HG02943 (cell line): ENCODE measurements around the gene FCN3.
"Not testable (repeated sequence)": the region's sequence is repeated elsewhere in the genome, so short reads cannot be mapped to it uniquely, and the experiment has no call there.

Experiments
- ATAC-seq: cut with Tn5 transposase; IDR thresholded peaks from one replicate; pipeline ENCODE4 v1.9.1; 2021; ENCODE audit warnings: mild to moderate bottlenecking, low read depth, moderate library complexity; ENCODE audit not compliant: unreplicated experiment

FCN3 gene

DNA sequence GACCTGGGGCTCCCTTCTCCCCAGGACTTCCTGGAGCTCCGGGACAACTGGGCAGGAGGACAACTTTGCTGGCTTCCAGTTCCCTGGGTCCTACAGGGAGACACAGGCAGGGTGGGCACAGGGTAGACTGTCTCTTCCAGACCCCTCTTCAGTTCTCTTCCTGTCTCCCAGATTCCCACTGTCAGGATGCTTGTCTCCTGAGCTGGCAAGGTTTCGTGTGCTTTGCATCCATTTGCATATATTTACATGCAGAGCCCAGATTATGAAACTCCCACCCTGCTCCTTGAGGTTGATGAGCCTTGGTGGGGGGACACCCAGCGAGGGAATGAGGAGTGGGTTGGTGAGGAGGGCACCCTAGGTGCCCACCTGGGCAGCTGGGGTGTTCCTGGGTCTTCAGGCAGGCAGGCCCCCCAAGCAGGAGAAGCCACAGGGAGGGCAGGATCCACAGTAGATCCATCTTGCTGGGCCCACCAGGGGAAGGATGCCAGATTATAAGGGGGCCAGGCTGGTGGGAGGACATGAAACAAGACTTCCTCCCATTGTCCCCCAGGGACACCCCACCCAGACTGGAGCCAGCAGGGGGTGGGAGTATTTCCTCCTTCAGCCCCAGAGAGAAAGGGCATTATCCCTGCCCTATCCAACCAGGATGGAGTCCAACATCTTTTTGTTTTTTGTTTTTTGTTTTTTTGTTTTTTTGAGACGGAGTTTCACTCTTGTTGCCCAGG lies at the start of gene FCN3:
Gene FCN3 (minus strand): TSS at position 463 of the 725 bp plus-strand sequence. CDS start 6 bp downstream, at position 457.
- no peak for ATAC-seq

DNA sequence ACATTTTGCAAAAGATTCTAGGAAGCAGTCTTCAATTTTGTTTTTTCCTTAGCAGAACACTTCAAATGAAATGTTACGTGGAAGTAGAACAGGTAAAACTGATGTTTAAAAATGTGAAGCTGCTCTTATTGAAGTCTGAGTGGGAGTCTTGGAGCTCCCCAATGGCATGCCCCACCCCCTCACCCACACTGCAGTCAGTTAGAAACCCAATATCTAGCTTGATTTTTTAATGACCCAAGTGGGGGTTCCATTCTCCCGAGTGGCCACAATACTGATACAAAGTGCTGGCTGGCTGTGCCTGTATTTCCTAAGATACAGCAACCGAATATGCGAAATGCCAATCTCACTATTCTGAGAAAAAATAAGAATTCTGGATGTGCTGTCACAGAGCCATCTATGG lies 49.1 kb upstream of the FCN3 start:
- no peak for ATAC-seq

DNA sequence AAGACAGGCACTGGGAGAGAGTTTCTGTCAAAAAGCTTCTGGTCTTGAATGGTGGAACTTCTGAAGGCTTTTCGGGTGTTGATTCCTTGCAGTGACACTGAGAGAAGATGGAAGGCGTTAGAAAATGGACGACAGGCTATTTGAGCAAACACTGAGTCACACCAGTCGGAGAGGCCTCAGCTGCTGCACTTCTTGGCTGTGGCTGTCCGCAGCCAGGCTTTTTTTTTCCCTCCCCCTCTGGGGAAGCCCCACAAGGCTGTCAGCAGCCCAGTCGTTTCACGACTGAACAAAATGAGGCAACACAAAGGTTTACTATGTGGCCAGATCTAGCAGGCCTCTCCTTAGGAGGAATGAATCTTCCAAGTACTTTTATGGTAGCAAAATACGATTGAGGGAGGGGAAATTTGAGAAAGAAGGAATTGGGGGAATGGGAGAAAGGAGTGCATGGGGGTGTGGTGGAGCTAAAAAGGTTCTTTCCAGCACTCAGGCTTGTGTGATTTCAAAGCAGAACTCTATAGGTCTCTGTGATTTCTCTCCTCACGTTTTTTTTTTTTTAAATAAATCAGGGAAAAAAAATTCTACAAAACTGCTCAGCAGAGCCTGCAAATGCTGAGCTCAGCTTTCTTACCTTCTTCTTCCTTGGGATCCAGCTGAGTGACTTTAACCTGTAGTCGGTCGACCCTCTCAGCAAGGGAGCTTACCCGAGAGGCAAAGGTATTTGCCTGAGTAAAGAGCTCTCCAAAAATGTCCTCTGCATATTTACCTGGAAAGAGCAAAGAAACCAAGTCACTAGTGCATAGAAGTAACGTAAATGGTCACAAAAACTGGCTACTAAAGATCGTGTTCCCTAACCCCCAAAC lies 43.9 kb upstream of the FCN3 start:
- no peak for ATAC-seq

DNA sequence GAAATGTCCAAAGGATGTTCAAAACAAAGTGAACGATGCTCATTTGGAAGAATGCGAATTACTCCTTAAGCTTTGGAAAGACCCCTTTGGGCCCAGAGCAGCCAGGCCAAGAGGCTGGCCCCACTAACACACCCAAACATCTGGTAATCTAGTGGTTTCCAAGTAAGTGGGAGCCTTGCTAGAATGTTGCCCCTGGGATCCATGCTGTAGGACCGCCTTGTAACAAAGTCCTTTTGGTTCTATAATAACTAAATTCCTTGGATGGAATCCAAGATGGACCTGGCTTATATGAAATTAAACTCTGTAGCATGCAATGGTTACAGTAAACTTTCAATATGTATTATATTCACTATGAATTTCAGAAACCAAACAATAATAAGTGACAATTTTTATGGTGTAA lies 43.1 kb upstream of the FCN3 start:
- no peak for ATAC-seq

DNA sequence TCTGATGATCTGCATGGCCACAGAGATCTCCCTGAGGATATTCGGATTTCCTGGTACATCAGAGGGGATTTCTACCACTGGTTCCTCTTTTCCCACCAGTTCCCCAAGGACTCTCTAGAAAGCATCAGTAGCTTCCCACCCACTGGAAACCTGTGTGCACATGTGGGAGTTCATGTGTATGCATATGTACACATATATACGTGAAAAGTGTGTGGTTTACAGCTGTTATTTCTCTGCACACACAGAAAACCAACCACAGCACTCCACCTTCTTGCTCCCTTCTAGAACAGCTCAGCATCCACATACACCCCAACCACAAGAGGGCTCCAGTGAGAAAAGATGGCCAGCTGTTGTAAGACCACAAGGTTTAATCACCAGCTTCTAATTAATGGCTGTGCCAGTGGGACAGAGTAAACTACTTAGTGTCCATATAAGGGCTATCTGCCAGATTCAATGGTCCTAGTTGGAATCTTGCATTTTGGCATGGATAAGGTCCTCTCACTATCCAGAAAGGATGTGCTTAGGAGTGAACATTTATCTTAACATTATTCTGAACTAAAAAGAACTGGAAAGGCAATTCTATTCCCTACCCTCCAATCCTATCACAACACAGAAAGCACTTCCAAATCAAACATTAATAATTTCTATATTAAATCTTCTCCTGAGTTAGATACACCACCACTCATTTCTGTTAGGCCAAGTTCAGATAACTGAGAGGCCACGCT lies 41.9 kb upstream of the FCN3 start:
- ATAC-seq = no peak

DNA sequence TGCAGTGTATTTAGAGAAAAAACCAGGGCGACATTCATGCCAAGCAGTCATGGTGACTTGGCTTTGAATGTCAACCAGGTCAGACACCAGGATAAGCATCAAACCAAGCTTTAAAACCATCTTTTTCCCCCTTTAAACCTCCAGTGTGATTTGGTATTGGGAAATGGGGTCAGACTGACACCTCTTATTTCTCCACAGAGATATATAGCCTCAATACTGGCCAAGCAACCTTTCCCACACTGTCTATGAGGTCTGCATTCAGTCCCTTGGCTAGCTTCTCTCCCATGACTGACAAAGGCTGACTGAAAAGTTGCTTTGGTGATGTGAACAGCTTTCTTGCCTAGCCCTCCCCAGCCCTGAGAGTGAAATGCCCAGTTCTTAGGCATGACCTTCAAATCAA lies 39.5 kb upstream of the FCN3 start:
- ATAC-seq = no peak

DNA sequence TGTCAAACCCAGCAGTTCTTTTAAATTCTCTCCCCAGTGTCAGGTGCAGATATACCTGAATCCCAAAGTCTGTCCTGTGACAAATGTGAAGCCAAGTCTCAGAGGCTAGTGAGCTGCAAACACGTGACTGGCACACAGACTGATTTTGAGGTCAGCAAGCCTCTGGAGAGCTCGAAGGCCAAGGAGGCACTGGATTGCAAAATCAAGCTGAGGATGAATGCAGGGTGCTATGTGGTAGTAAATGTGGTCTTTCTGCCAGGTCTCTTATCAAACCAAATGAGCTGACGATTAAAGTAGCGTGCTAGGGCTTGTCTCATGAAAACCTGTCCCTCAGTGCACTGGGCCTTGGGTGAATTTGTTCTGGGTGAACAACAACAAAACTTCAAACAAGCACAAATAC lies 38.4 kb upstream of the FCN3 start:
- ATAC-seq = no peak

DNA sequence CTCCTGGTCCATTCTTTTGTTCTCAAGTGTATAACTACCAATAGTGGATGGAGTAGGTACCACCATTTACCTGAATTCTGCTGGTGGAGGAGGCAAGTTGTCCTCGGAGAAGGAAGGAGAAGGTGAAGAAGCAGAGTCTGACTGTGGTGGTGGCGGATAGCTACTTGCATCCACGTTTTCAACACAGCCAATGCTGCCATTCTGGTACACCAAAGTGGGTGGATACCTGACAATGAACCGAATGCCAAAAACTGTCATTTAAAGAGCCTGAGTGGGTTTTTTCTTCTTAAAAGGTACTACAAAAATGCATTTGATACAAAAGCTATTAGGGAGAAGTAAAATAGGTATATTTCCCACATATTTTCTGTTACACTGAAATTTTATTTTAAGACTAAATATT lies 37.9 kb upstream of the FCN3 start:
- ATAC-seq = no peak

DNA sequence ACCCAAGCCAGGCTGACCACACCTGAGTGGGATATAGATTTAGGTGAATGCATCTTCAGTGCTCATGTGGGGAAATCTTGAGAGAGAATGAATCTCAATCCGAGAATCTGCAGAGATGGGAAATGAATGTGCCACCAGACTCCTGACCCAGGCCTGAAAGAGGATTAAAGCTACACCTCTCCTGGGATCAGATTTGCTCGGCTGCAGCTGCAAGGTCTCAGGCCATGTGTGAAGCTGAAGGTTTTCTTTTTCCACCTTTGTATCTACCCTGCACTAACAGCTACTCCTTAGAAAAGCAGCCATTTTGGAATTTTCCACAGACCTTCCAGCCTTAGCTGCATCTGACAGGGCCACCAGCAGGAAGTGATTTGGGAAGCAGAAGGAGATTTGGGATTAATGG lies 36.1 kb upstream of the FCN3 start:
- no peak for ATAC-seq

DNA sequence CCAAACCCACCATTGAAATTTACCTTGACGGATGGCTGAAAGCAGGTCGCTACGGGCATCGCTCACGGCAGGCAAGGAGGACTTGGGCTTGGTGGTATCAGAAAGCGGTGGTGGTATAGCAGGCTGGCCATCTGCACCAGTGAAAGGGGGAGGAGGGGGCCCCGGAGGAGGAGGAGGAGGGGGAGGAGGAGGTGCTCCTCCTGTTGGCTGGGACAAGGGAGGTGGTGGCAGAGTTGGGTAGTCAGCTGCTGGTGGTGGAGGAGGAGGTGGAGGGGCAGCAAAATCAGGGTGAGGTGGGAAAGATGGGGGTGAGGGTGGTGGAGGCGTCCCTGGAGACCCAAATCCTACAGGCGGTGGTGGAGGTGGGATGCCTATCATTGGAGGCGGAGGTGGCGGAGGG lies 35.0 kb upstream of the FCN3 start:
- ATAC-seq = no peak

DNA sequence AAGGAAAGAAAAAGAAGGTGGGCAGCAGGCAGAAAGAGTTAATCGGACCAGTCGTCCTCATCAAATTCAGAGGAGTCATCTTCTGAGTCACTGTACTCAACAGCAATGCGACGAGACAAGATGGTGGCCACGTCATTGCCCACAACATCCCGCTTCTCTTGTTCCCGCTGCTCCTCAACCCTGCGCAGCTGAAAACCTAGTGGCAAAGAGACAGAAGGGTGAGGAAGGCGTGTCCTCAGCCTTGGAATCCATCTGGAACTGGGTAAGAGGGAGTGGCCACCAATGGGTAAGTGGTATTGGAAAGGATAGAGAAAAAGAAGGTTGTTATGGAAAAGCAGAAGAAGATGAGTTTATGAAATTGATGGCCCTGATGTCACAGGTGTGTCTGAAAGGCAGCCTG lies 33.5 kb upstream of the FCN3 start:
- ATAC-seq = no peak

DNA sequence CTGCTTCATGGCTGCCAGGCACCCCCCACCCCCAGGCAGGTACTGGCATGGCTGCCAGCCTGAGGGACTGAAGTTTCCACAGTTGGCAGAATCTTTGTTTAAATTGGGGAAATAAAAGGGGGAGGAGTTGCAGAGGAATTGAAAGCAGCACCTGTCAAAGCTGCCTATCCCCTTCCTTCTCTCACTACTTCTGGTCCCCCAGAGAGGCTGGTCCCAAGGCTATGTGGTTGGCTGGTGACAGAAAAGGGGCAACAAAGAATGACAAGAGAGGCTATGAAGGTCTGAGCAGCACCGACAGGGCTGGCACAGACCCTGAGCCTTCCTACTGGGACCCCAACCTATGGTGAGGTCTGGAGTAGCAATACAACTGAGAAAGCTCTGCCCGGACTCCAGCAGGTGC lies 32.2 kb upstream of the FCN3 start:
- ATAC-seq = not testable (repeated sequence)

DNA sequence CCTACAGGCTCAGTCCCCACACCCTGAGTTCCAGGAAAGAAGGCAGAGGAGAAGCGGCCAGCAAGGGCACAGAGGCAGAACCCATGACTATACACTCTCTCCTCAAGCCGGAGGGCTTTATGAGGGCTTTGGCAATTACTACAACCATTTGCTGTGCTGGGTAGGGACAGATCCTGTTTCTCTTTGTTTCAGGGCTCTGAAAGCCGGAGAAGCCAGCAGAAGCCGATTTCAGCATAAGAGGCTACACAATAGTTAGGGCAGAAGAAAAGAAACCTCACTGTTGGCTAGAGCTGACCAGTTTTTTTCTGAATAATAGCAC lies 31.7 kb upstream of the FCN3 start:
- ATAC-seq = no peak

DNA sequence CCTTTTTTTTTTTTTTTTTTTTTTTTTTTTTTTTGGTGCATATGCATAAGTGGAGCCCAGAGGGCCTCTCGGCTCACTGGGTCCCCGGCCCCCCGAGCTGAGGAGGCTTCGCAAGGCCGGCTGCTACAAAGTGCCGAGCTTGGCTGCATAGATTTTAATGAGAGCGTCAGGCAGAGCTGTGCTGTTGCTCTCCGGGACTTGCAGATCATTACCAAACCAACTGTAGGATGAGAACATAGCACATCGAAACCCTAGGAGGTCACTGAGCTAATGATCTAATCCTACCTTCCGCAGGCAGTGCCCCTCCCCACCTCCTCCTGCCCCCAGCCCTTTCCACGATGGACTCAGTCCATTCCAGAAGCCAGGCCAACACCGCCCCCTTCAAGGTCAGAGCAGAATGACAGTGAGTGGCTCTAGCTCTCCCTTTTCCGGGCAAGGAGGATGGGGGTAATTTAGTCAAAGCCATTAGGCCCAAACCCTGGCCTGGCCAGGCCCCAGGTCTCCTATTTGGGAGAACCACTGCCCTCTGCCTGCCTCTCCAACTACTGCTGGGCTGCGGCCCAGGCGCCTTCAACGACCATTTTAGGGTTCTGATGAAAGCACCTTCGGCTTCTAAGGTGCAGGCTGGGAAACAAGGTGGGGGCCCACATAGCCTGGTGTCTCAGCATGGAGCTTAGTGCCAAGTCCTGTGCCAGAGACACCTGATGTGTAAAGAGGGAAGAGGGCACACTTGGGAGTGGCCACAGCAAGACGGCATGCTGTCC lies 31.2 kb upstream of the FCN3 start:
- not testable (repeated sequence) for ATAC-seq

DNA sequence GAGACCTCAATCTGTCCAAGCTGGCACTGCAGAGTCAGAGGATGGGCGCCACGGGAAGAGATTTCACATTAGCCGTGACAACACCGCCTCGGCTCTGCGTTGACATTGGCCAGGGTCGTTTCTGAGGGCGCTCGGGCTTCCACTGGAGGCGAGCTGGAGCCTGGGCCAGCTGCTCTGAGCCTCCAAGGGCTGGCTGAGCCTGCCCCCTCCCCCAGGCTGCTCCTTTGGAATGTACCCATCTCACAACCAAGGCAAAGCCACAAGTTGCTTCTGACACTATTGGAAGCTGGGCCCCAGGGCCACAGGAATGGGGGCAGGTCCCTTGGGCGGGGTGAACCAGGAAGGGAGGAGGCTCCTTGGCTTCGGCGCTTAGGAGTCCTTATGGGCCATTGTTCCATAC lies 30.4 kb upstream of the FCN3 start:
- no peak for ATAC-seq

DNA sequence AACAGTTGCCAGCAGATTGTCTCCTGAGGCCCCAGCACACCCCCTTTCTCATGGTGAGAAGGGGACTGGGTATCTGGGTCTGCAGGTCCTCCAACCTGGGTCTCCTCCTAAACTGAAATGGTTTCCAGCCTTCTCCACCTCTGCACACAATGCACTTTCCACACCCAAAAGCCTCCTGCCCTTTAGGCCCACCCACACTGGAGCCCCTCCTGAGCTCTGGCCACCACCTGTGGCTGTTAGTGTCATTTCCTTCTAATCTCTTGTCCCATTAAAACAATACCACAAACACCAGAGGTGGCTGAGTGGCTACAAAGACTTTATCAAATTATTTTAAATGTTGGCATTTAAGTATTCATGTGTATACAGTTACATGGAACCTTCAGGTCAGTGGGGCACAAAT lies 29.3 kb upstream of the FCN3 start:
- no peak for ATAC-seq

DNA sequence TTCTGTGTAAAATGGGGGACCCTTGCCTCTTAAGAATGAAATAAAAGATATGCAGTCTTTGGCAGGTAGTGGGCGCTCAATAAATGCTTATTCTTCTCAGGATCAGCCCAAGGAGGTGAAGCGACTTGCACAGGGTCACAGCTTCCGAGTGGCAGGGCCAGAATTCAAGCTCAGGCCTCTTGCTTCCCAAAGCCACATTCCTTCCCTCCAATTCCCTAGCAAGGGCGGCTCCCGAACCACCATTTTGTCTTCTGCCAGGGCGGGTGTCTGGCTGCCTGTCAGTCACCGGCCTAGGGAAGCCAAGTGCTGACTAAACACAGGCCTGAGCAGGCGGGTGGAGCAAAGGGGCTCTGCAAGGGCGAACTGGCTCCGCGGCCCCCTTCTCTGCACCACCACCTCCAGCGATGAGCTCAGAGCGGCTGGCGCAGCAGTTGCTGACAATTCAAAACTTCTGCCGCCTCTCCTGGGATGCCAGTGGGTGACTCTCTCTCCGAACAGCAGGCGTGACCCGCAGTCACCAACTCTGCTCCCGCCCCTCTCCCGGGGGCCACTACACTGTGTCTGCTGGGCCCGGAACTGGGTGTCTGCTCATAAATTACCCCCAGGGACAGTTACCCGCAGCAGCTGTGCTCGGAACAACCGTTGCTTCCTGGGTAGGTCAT lies 28.6 kb upstream of the FCN3 start:
- ATAC-seq = no peak

DNA sequence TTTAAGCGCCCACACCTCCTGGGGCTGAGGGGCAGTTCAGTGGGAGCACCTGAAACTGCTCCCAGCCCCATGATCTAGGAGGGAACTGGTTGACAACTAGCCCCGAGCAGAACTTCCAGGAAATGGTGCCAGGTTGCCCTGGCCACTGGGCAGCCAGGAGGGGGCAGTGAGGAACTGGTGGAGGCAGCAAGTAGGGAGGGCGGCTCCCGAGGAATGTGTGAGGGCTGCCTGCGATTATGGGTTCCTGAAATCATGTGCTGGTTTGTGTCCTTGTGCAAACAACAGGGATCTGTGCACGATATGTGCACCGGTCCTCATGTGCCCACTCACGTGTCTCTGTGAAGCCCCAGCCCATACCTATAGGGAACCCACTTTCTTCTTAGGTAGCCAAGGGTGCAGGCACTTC lies 27.7 kb upstream of the FCN3 start:
- ATAC-seq = no peak

DNA sequence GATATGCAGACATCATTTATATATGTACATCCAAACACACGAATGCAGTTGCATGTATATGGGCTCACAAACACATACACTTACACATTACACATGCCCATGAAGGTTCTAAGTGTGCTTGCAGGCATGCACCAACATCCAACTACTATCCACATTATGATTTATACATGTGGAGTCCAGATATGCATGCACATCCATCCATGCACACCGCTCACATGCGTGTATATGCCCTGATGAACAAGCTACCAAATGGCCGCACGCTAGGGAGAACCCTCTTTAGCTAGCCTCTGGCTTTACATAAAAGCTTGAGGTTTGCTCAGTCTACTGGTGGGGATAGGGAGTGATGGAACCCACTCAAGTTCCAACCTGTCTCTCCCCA lies 26.3 kb upstream of the FCN3 start:
- no peak for ATAC-seq
